Lower lobe of right lung (tissue), 2 donors: Measurements from ENCODE around the gene AGR3. TPM values are rescaled to one million over a fixed set of nuclear protein-coding genes. Genes with fewer than 3 reads are reported as not detected.

Experiments used
- ATAC-seq, 2 donors: fragments of 200-7000 bp; cut with Tn5 transposase; one replicate each; pipeline ENCODE4 v1.9.1; 2020 to 2022; ENCODE audit warnings: mild to moderate bottlenecking in 2 of 2, moderate library complexity in 2 of 2
- DNase-seq: peaks from one replicate; pipeline ENCODE4 v3.0.0-alpha.2; 2020
- H3K27ac ChIP-seq: fragments of 200-600 bp; one replicate; pipeline ENCODE4 v1.8.0; 2022
- H3K27me3 ChIP-seq: fragments of 200-600 bp; one replicate; pipeline ENCODE4 v1.8.0; 2022; ENCODE audit warnings: low read depth
- H3K36me3 ChIP-seq: fragments of 200-600 bp; one replicate; pipeline ENCODE4 v1.8.0; 2022; ENCODE audit warnings: mild to moderate bottlenecking
- H3K4me1 ChIP-seq: fragments of 200-600 bp; one replicate; pipeline ENCODE4 v1.8.0; 2022
- H3K4me3 ChIP-seq: fragments of 200-600 bp; one replicate; pipeline ENCODE4 v1.8.0; 2022; ENCODE audit warnings: mild to moderate bottlenecking
- H3K9me3 ChIP-seq: fragments of 200-600 bp; one replicate; pipeline ENCODE4 v1.8.0; 2022
- CTCF ChIP-seq: fragments of 200-600 bp; IDR thresholded peaks from one replicate; pipeline ENCODE4 v1.8.0; 2022; ENCODE audit warnings: antibody characterized with exemption, mild to moderate bottlenecking
- intact Hi-C: fragments of 100-400 bp; cut with DNase I; formaldehyde crosslinking; loops from one replicate; pipeline ENCODE4 v1.11.0; 2022
- total RNA-seq: library from RNA; stranded (reverse); fragmentation: NEBNext Ultra II Directional; extraction: Animal tissue kit (Norgen Biotek cat#: 25700); gene quantifications from one replicate; pipeline ENCODE4 v1.2.1, GENCODE V29; 2021
- donor health status: DM: no; HTN: yes; CAD: no; lungs with severe emphysema.

AGR3 gene
- total RNA-seq, 1 donor from 2014 or later = 105 TPM

DNA sequence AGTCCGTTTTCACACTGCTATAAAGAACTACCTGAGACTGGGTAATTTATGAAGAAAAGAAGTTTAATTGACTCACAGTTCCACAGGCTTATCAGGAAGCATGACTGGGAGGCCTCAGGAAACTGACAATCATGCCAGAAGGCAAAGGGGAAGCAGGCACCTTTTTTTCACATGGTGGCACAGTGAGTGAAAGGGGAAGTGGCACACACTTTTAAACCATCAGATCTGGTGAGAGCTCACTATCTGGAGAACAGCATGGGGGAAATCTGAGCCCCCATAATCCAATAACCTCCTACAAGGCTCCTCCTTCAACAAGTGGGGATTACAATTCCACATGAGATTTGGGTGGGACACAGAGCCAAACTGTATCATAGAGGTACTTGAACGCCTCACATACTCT, 30.0 kb downstream of the AGR3 start:
- no peaks in the 10 kb centered on the region for H3K27me3 ChIP-seq
- no peak overlapping the region for H3K27ac ChIP-seq
- intact Hi-C loops = no loop called here
- ATAC-seq (peak in 1 of 2 donors; percentile 17), DNase-seq (no peak)
- TF ChIP-seq CTCF = no peak
- no peaks in the 10 kb centered on the region for H3K4me1 ChIP-seq
- H3K4me3 ChIP-seq = no peak overlapping the region
- no peaks in the 10 kb centered on the region for H3K36me3 ChIP-seq
- H3K9me3 ChIP-seq = no peaks in the 10 kb centered on the region

GRCh38 chr7:16850614-16851466, 30.9 kb downstream of the AGR3 start:
- TF ChIP-seq CTCF = no peak
- DNase-seq = peak; percentile 47
- intact Hi-C loops = no loop called here
- Histone ChIP-seq H3K36me3 (no peaks in the 10 kb centered on the region), H3K4me3 (no peak overlapping the region), H3K4me1 (no peaks in the 10 kb centered on the region), H3K27ac (no peak overlapping the region), H3K27me3 (no peaks in the 10 kb centered on the region), H3K9me3 (no peaks in the 10 kb centered on the region)
- ATAC-seq = peak in 1 of 2 donors; percentile 25

GRCh38 chr7:16849296-16850148, 32.3 kb downstream of the AGR3 start:
- TF ChIP-seq CTCF = no peak
- Histone ChIP-seq H3K36me3 (no peaks in the 10 kb centered on the region), H3K27me3 (no peaks in the 10 kb centered on the region), H3K27ac (no peak overlapping the region), H3K9me3 (no peaks in the 10 kb centered on the region), H3K4me3 (no peak overlapping the region), H3K4me1 (no peaks in the 10 kb centered on the region)
- intact Hi-C loops = no loop called here
- ATAC-seq (no peak), DNase-seq (no peak)

GRCh38 chr7:16847381-16847860, 34.4 kb downstream of the AGR3 start:
- DNase-seq (peak; percentile 76), ATAC-seq (peak; percentile 95 to 98)
- H3K27ac ChIP-seq = peak overlapping the region; percentile 13
- intact Hi-C loops = no loop called here
- H3K36me3 ChIP-seq = no peaks in the 10 kb centered on the region
- no peaks in the 10 kb centered on the region for H3K4me1 ChIP-seq
- no peaks in the 10 kb centered on the region for H3K27me3 ChIP-seq
- H3K4me3 ChIP-seq = no peak overlapping the region
- H3K9me3 ChIP-seq = no peaks in the 10 kb centered on the region
- TF ChIP-seq CTCF = no peak

- intact Hi-C loops = no loop called here
- Histone ChIP-seq H3K4me1 (no peaks in the 10 kb centered on the region), H3K27ac (peak overlapping the region; percentile 13), H3K27me3 (no peaks in the 10 kb centered on the region), H3K36me3 (no peaks in the 10 kb centered on the region), H3K9me3 (no peaks in the 10 kb centered on the region), H3K4me3 (no peak overlapping the region)
- no peak for TF ChIP-seq CTCF
- ATAC-seq (peak in 1 of 2 donors; percentile 9), DNase-seq (no peak)
These were observed 35.1 kb downstream of the AGR3 start for GRCh38 chr7:16846601-16847165.
